GM12874 (cell line): ENCODE measurements around the gene PIGU.

Experiments
- TF ChIP-seq, protein P1 (sequence below): IDR thresholded peaks from 2 replicates; pipeline ENCODE4 v1.5.1; 2011; ENCODE audit warnings: low read depth, mild to moderate bottlenecking, control low read depth, low read length, moderate library complexity; ENCODE audit not compliant: insufficient read depth

Gene PIGU

DNA sequence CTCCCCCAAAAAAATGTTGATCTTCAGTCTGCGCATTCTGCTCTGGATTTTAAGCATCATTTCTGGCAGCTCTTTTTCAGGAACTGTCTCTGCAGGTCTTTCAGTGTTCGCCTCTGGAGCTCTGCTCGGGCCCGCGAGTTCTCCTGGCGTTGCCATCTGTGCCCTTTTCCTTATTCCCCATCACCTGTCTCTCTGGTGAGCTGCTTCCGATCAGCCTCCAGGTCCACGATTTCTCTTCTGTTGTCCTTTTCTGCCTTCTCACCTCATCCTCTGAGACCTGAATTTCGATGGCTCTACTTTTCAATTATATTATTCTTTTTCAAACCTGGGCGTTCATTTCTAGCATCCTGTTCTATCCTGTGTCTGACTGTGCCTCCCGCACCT is 119.0 kb downstream of the PIGU start:
- TF ChIP-seq, protein P1, sequence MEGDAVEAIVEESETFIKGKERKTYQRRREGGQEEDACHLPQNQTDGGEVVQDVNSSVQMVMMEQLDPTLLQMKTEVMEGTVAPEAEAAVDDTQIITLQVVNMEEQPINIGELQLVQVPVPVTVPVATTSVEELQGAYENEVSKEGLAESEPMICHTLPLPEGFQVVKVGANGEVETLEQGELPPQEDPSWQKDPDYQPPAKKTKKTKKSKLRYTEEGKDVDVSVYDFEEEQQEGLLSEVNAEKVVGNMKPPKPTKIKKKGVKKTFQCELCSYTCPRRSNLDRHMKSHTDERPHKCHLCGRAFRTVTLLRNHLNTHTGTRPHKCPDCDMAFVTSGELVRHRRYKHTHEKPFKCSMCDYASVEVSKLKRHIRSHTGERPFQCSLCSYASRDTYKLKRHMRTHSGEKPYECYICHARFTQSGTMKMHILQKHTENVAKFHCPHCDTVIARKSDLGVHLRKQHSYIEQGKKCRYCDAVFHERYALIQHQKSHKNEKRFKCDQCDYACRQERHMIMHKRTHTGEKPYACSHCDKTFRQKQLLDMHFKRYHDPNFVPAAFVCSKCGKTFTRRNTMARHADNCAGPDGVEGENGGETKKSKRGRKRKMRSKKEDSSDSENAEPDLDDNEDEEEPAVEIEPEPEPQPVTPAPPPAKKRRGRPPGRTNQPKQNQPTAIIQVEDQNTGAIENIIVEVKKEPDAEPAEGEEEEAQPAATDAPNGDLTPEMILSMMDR, result no peak

DNA sequence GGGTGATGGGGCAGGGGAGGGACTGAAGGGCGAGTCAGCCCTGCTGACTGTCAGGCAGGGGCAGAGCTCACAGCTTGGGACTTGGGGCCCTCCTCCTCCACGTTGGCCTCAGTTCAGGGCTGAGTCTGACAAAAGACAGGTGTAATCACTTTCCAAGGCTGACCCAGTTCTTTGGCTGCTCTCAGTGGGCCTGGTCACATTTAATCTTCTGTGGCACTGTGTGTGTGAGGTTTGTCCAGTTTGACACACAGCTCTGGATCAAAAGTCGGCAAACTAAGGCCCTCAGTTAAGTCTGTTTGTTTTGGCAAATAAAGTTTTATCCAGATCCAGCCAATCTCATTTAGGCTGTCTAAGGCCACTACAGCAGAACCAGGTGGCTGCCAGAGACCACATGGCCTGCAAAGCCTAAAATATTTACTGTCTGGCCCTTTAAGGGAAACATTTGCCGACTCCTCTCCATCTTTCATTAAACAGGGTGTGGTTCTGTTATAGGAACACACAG is 123.5 kb downstream of the PIGU start:
- TF ChIP-seq, protein P1, result no peak

DNA sequence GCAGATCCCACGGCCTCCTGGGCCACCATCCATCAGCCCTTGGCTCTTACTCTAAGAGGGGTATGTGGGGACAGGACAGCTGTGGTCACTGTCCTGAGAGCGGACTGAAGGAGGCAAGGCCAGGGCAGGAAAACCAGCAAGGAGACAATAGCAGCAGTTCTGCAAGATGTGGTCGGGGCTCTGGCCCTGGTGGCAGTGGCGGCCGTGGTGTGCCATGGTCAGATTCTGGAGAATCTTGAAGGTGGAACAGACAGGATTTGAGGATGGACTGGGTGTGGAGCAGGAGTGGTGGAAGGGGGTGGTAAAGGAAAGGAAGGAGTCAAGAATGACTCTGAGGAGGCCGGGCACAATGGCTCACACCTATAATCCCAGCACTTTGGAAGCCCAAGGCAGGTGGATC is 124.3 kb downstream of the PIGU start:
- TF ChIP-seq, protein P1, result no peak

DNA sequence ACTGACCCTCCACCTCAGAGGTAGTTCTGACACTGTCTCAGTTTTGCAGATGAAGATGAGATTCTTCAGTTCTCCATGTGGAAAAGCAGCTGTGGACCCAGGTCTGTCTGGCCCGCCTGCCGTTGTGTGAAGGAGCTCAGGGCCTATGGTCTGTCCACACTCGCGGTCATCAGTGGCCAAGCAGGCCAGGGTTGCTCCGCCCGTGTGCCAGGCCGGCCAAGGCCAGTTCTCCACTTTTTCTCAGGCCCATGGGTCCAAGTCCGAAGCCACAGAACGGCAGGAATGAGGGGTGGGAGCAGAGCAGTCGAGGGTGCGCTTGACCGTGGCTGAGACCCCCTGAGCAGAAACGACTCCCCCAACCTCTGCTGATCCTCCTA is 127.0 kb downstream of the PIGU start:
- TF ChIP-seq, protein P1, result no peak

DNA sequence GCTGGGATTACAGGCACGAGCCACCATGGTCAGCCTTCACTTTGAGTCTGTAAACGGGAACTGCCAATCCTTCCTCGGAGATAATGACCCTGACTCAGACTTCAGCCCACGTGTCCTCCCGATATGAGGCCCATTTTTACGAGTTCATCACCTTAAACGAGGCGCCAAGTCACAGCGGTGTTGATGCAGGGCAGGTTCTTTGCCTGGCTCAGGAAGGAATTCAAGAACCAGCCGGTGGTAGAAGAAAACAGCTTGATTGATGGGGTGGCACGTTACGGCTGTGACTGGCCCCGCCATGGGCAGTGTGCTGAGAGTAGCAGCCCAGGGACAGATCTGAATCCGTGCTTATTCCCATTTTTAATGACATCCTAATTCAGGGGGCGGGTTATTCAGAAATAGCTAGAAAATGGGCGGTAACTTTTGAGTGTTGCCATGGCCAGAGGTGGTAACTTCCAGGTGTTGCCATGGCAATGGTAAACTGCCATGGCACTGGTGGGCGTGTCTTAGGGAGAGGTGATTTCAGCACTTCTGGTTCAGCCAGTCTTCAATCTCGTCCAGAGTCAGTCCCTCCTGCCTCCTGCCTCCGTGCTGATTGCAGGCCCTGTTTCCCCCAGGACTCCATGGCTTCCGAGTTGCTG is 127.5 kb downstream of the PIGU start:
- TF ChIP-seq, protein P1, result no peak

DNA sequence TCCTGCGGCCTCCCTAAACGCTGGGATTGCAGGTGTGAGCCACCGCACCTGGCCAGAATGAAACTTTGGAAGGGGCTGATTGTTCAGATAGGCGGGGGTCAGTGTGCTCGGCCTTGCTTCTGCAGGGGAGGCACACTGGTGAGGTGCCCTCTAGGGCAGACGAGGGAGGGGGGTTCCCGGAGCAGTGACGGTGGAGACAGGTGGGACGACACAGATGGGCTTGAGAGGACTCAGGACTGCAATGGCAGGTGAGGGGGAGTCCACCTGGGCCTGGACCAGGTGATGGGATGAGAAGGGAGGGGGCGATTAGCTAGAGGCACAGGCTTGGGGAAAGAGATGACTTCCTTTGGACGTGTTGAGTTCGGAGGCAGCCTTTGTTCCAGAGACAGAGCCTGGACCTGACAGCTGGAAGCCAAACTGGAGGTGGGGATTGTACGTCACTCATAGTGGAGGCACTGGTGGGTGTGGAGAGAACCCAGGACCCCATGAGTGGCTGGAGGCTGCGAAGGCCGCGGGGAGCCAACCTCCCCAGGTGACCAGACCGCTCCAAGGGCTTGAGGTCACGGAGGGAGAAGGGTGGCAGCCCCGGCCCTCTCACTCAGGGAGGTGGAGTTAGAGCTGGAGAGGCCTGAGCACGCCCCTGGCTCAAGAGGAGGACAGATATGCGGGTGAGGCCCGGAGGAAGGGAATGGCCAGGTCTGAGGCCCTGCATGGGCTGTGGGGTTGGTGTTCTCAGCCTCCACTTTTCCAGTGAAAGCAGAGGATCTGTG is 128.9 kb downstream of the PIGU start:
- TF ChIP-seq, protein P1, result no peak

DNA sequence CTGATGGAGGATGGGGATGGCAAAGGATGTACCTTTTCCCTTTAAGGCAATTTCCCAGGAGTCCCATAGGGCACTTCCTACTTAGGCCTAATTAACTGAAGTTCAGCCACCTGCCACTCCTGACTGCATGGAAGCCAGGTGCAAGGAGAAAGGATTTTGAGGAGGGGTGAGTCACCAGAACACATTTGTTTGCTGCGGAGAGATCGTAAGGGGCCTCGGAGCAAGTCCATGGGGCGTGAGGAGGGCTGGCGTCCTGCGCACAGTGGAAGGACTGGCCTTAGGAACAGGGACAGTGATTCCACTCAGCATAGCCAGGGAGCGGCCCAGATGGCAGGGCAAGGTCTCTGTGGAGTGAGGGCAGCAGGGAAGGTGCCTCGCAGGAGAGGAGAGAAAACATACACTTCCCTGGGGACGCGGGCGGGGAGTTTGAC is 130.1 kb downstream of the PIGU start:
- TF ChIP-seq, protein P1, result no peak
